ENCODE data around the gene SORBS2. TPM values are rescaled to one million over a fixed set of nuclear protein-coding genes. Genes with fewer than 3 reads are reported as not detected.
A peak's percentile ranks its signal among the peaks of the same experiment; 100 is the strongest.

Gene SORBS2
- total RNA-seq, 2 donors from 2014 or later = 210 to 218 TPM

GRCh38 chr4:185783574-185783973 is 28.4 kb downstream of the SORBS2 start:
- DNase-seq = no peak
- 40 to 60% methylated on average over 5 of the region's 5 CpGs for WGBS, 2 donors
- peak overlapping the region in 3 of 4 donors; percentile 30 to 53 (median 35) for H3K27ac ChIP-seq
- no peak for ATAC-seq
- TF ChIP-seq POLR2A (IDR thresholded peaks at IDR 0.05) (no peak), CTCF (IDR thresholded peaks at IDR 0.05) (no peak)
- H3K4me1 ChIP-seq = peaks cover 59% of the 10 kb centered on the region
- H3K27me3 ChIP-seq = no peaks in the 10 kb centered on the region
- intact Hi-C loops (cut with DNase I) = no loop called here
- no peaks in the 10 kb centered on the region for H3K36me3 ChIP-seq (replicated peaks in 1 of 2; ENCODE audit: insufficient read depth in 1 of 2, low read depth in 2 of 2)
- no peaks in the 10 kb centered on the region for H3K9me3 ChIP-seq
- H3K4me3 ChIP-seq = no peak overlapping the region

GRCh38 chr4:185782523-185782922 is 29.5 kb downstream of the SORBS2 start:
- H3K4me3 ChIP-seq = no peak overlapping the region
- H3K9me3 ChIP-seq = no peaks in the 10 kb centered on the region
- H3K27ac ChIP-seq = peak overlapping the region in 3 of 4 donors; percentile 30 to 53 (median 35)
- no peak for DNase-seq
- intact Hi-C loops (cut with DNase I) = no loop called here
- TF ChIP-seq POLR2A (IDR thresholded peaks at IDR 0.05) (no peak), CTCF (IDR thresholded peaks at IDR 0.05) (no peak)
- no peaks in the 10 kb centered on the region for H3K36me3 ChIP-seq (replicated peaks in 1 of 2; ENCODE audit: insufficient read depth in 1 of 2, low read depth in 2 of 2)
- no peaks in the 10 kb centered on the region for H3K27me3 ChIP-seq
- peaks cover 59% of the 10 kb centered on the region for H3K4me1 ChIP-seq
- no peak for ATAC-seq

GRCh38 chr4:185781555-185782215 is 30.3 kb downstream of the SORBS2 start:
- no peak for TF ChIP-seq CTCF (IDR thresholded peaks at IDR 0.05)
- TF ChIP-seq POLR2A (IDR thresholded peaks at IDR 0.05) = no peak

GRCh38 chr4:185780472-185780871 is 31.5 kb downstream of the SORBS2 start:
- Histone ChIP-seq H3K27me3 (no peaks in the 10 kb centered on the region), H3K36me3 (replicated peaks in 1 of 2; ENCODE audit: insufficient read depth in 1 of 2, low read depth in 2 of 2) (no peaks in the 10 kb centered on the region), H3K27ac (peak overlapping the region in 2 of 4 donors; percentile 28 to 40), H3K4me1 (peaks cover 52% of the 10 kb centered on the region), H3K9me3 (no peaks in the 10 kb centered on the region), H3K4me3 (no peak overlapping the region)
- ATAC-seq = peak; percentile 38
- TF ChIP-seq CTCF (IDR thresholded peaks at IDR 0.05) (no peak), POLR2A (IDR thresholded peaks at IDR 0.05) (no peak)
- intact Hi-C loops (cut with DNase I) = no loop called here
- DNase-seq = peak in 3 of 4 donors; percentile 42 to 54 (median 54)
- WGBS, 2 donors = 39 to 46% methylated on average over 5 of the region's 5 CpGs

More at GRCh38 chr4:185781555-185782215, 30.3 kb downstream of the SORBS2 start:
- WGBS, 2 donors = 76 to 79% methylated on average over 14 to 15 of the region's 15 CpGs
- H3K4me3 ChIP-seq = no peak overlapping the region
- no peaks in the 10 kb centered on the region for H3K9me3 ChIP-seq
- H3K27me3 ChIP-seq = no peaks in the 10 kb centered on the region
- no peaks in the 10 kb centered on the region for H3K36me3 ChIP-seq (replicated peaks in 1 of 2; ENCODE audit: insufficient read depth in 1 of 2, low read depth in 2 of 2)
- ATAC-seq (no peak), DNase-seq (no peak)
- peak overlapping the region in 3 of 4 donors; percentile 30 to 53 (median 42) for H3K27ac ChIP-seq
- intact Hi-C loops (cut with DNase I) = no loop called here
- H3K4me1 ChIP-seq = peaks cover 54% of the 10 kb centered on the region

GRCh38 chr4:185779517-185779916 is 32.5 kb downstream of the SORBS2 start:
- H3K27me3 ChIP-seq = no peaks in the 10 kb centered on the region
- no peak for ATAC-seq
- H3K4me1 ChIP-seq = peaks cover 54% of the 10 kb centered on the region
- H3K4me3 ChIP-seq = no peak overlapping the region
- no peak for TF ChIP-seq POLR2A (IDR thresholded peaks at IDR 0.05)
- no peak for TF ChIP-seq CTCF (IDR thresholded peaks at IDR 0.05)
- no peaks in the 10 kb centered on the region for H3K9me3 ChIP-seq
- 80 to 87% methylated on average over 3 of the region's 3 CpGs for WGBS, 2 donors
- H3K36me3 ChIP-seq (replicated peaks in 1 of 2; ENCODE audit: insufficient read depth in 1 of 2, low read depth in 2 of 2) = no peaks in the 10 kb centered on the region
- peak overlapping the region in 2 of 4 donors; percentile 36 to 51 for H3K27ac ChIP-seq
- intact Hi-C loops (cut with DNase I) = no loop called here
- no peak for DNase-seq
